ENCODE data around the gene DGKI. TPM values are rescaled to one million over a fixed set of nuclear protein-coding genes. Genes with fewer than 3 reads are reported as not detected.

DGKI gene
- total and polyA plus RNA-seq, 9 of the 15 experiments (the other 6 are each of a cell fraction or from before 2014, with no cell fraction given) = 0.11 to 0.54 (median 0.15) TPM; not detected in 5

DNA sequence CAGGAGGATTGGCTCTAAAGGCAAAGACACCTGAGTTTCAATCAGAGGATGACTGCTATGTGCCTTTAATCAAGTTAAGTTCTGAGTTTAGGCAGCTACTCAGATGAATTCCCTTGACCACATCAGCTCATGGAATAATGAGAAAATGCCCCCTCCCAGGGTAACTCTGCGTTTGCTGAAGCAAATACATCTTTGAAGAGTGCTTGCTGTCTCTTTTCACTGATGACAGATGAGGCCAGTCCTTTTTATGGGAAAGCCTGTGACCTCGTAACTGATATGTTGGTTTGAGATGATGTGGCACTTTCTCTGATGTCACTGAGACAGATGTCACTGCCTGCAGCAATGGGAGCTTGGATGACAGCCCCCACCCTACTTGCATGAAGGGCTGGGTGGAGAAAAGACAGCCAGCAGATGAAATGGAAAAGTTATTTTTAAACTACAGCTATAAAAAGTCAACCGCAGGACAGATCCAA, 43.7 kb upstream of the DGKI start (continued):
- peak; percentile 68 for TF ChIP-seq ZNF316 (IDR thresholded peaks at IDR 0.05)
- TF ChIP-seq, protein P1, sequence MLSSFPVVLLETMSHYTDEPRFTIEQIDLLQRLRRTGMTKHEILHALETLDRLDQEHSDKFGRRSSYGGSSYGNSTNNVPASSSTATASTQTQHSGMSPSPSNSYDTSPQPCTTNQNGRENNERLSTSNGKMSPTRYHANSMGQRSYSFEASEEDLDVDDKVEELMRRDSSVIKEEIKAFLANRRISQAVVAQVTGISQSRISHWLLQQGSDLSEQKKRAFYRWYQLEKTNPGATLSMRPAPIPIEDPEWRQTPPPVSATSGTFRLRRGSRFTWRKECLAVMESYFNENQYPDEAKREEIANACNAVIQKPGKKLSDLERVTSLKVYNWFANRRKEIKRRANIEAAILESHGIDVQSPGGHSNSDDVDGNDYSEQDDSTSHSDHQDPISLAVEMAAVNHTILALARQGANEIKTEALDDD (IDR thresholded peaks at IDR 0.05) = no peak
- TF ChIP-seq, protein P2, sequence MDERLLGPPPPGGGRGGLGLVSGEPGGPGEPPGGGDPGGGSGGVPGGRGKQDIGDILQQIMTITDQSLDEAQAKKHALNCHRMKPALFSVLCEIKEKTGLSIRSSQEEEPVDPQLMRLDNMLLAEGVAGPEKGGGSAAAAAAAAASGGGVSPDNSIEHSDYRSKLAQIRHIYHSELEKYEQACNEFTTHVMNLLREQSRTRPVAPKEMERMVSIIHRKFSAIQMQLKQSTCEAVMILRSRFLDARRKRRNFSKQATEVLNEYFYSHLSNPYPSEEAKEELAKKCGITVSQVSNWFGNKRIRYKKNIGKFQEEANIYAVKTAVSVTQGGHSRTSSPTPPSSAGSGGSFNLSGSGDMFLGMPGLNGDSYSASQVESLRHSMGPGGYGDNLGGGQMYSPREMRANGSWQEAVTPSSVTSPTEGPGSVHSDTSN (CRISPR knock-in tag; IDR thresholded peaks at IDR 0.05; ENCODE audit: low read depth) = no peak
- TF ChIP-seq, protein P2 (tag; conservative IDR thresholded peaks at IDR 0.05; ENCODE audit: low read depth) = peak; percentile 88
- TF ChIP-seq, protein P3, sequence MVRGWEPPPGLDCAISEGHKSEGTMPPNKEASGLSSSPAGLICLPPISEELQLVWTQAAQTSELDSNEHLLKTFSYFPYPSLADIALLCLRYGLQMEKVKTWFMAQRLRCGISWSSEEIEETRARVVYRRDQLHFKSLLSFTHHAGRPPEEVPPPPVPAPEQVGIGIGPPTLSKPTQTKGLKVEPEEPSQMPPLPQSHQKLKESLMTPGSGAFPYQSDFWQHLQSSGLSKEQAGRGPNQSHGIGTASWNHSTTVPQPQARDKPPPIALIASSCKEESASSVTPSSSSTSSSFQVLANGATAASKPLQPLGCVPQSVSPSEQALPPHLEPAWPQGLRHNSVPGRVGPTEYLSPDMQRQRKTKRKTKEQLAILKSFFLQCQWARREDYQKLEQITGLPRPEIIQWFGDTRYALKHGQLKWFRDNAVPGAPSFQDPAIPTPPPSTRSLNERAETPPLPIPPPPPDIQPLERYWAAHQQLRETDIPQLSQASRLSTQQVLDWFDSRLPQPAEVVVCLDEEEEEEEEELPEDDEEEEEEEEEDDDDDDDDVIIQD (CRISPR knock-in tag; IDR thresholded peaks at IDR 0.05) = no peak
- TF ChIP-seq TAL1 (IDR thresholded peaks at IDR 0.05) = no peak
- TF ChIP-seq ESRRA (IDR thresholded peaks at IDR 0.05; ENCODE audit: borderline replicate concordance, low read depth) = no peak
- peak; percentile 74 for TF ChIP-seq MAFG (tag; conservative IDR thresholded peaks at IDR 0.05)
- TF ChIP-seq CHCHD3 (CRISPR knock-in tag; IDR thresholded peaks at IDR 0.05) = no peak
- no peak for TF ChIP-seq XRCC4 (IDR thresholded peaks at IDR 0.05; ENCODE audit: extremely low read depth, insufficient read depth, insufficient read length)
- no peak for TF ChIP-seq SAFB (IDR thresholded peaks at IDR 0.05; ENCODE audit: borderline replicate concordance, low read depth, low read length)
- TF ChIP-seq ELF1 (tag; IDR thresholded peaks at IDR 0.05) = no peak
- no peak for TF ChIP-seq RBFOX2 (IDR thresholded peaks at IDR 0.05; ENCODE audit: low read depth, low read length)
- TF ChIP-seq, protein P4, sequence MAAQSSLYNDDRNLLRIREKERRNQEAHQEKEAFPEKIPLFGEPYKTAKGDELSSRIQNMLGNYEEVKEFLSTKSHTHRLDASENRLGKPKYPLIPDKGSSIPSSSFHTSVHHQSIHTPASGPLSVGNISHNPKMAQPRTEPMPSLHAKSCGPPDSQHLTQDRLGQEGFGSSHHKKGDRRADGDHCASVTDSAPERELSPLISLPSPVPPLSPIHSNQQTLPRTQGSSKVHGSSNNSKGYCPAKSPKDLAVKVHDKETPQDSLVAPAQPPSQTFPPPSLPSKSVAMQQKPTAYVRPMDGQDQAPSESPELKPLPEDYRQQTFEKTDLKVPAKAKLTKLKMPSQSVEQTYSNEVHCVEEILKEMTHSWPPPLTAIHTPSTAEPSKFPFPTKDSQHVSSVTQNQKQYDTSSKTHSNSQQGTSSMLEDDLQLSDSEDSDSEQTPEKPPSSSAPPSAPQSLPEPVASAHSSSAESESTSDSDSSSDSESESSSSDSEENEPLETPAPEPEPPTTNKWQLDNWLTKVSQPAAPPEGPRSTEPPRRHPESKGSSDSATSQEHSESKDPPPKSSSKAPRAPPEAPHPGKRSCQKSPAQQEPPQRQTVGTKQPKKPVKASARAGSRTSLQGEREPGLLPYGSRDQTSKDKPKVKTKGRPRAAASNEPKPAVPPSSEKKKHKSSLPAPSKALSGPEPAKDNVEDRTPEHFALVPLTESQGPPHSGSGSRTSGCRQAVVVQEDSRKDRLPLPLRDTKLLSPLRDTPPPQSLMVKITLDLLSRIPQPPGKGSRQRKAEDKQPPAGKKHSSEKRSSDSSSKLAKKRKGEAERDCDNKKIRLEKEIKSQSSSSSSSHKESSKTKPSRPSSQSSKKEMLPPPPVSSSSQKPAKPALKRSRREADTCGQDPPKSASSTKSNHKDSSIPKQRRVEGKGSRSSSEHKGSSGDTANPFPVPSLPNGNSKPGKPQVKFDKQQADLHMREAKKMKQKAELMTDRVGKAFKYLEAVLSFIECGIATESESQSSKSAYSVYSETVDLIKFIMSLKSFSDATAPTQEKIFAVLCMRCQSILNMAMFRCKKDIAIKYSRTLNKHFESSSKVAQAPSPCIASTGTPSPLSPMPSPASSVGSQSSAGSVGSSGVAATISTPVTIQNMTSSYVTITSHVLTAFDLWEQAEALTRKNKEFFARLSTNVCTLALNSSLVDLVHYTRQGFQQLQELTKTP (IDR thresholded peaks at IDR 0.05; ENCODE audit: low read depth in 1 of 2, partially characterized antibody in 2 of 2) = no peak
- TF ChIP-seq, protein P5, sequence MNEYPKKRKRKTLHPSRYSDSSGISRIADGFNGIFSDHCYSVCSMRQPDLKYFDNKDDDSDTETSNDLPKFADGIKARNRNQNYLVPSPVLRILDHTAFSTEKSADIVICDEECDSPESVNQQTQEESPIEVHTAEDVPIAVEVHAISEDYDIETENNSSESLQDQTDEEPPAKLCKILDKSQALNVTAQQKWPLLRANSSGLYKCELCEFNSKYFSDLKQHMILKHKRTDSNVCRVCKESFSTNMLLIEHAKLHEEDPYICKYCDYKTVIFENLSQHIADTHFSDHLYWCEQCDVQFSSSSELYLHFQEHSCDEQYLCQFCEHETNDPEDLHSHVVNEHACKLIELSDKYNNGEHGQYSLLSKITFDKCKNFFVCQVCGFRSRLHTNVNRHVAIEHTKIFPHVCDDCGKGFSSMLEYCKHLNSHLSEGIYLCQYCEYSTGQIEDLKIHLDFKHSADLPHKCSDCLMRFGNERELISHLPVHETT (CRISPR knock-in tag; conservative IDR thresholded peaks at IDR 0.05 in 1 of 2, IDR thresholded peaks at IDR 0.05 in 1 of 2) = no peak
- TF ChIP-seq MTA3 (IDR thresholded peaks at IDR 0.05; ENCODE audit: borderline replicate concordance) = peak; percentile 67; the same call in 1 of the 2 replicates
